Endothelial cell of umbilical vein (primary cell): Measurements from ENCODE around the gene MRGPRD. TPM values are rescaled to one million over a fixed set of nuclear protein-coding genes. Genes with fewer than 3 reads are reported as not detected.

Experiments used
- BruUV-seq: library from RNA; stranded (reverse); fragments of 400-500 nt; replicated peaks from 2 replicates; lab custom pipeline; 2021; lab: Mats Ljungman, UMichigan
- CTCF ChIA-PET: fragments of 300-600, 350-600 bp; sonication (Branson Sonifier 250); formaldehyde crosslinking; loops from one replicate; lab custom pipeline; 2021; ENCODE audit warnings: antibody characterized with exemption, inconsistent platforms; lab: Charles Lee
- POLR2A ChIA-PET: fragments of 300-600, 350-600 bp; sonication (Branson Sonifier 250); formaldehyde crosslinking; loops from one replicate; lab custom pipeline; 2021; ENCODE audit warnings: antibody characterized with exemption, inconsistent platforms; lab: Charles Lee
- DNase-seq: peaks from one replicate; pipeline ENCODE4 v3.0.0-alpha.2; 2011; ENCODE audit warnings: low read depth, low spot score
- FAIRE-seq: peaks from 2 replicates; lab custom pipeline; 2011; peaks lifted over from hg19 to GRCh38; lab: Jason Lieb, UNC
- H2AFZ ChIP-seq: 2 replicates; pipeline ENCODE4 v1.6.0; 2012; ENCODE audit warnings: low read depth, low read length, control low read depth, inconsistent platforms
- H3K27ac ChIP-seq: 2 replicates; pipeline ENCODE4 v1.5.1; 2011; ENCODE audit warnings: low read depth, mild to moderate bottlenecking, control low read depth, low read length, moderate library complexity; ENCODE audit not compliant: insufficient read depth
- H3K27me3 ChIP-seq, 2 experiments: 2 replicates each; pipeline versions ENCODE4 v1.6.0 to v1.6.1; 2011; ENCODE audit warnings: low read length in 2 of 2, mixed read lengths in 1 of 2; ENCODE audit not compliant: control insufficient read depth in 2 of 2, insufficient read depth in 2 of 2
- H3K36me3 ChIP-seq, 2 experiments: 2 replicates in 1 of 2; 3 replicates in 1 of 2; pipeline ENCODE4 v1.5.1; 2011; ENCODE audit warnings: low read length in 2 of 2, mild to moderate bottlenecking in 1 of 2, moderate library complexity in 1 of 2; ENCODE audit not compliant: control insufficient read depth in 2 of 2, insufficient read depth in 2 of 2; ENCODE audit errors: extremely low read depth in 1 of 2
- H3K4me1 ChIP-seq: 3 replicates; pipeline ENCODE4 v1.5.1; 2011; ENCODE audit warnings: mild to moderate bottlenecking, low read length; ENCODE audit not compliant: control insufficient read depth, insufficient read depth; ENCODE audit errors: extremely low read depth
- H3K4me2 ChIP-seq: 2 replicates; pipeline ENCODE4 v1.6.1; 2011; ENCODE audit warnings: low read length, control low read depth, mixed read lengths; ENCODE audit not compliant: insufficient read depth
- H3K4me3 ChIP-seq, 3 experiments: fragments of 200-600 bp in 1 of 3; sonication (generic), shearing (Covaris generic) in 1 of 3; replicated peaks in 1 of 3; 2 replicates each; pipeline ENCODE4 v1.5.1; 2011 to 2016; ENCODE audit warnings: control low read depth in 3 of 3, low read length in 3 of 3, mild to moderate bottlenecking in 2 of 3, inconsistent platforms in 1 of 3, low read depth in 1 of 3, moderate library complexity in 1 of 3; ENCODE audit not compliant: insufficient read depth in 1 of 3
- H3K79me2 ChIP-seq: 2 replicates; pipeline ENCODE4 v1.6.0; 2012; ENCODE audit warnings: low read length, inconsistent platforms; ENCODE audit not compliant: control insufficient read depth, insufficient read depth
- H3K9ac ChIP-seq: replicated peaks from 2 replicates; pipeline ENCODE3; 2011; ENCODE audit warnings: low read length, control low read depth; ENCODE audit not compliant: insufficient read depth; ENCODE audit errors: extremely low read depth
- H3K9me1 ChIP-seq: replicated peaks from 3 replicates; pipeline ENCODE4 v1.6.0; 2011; ENCODE audit warnings: mild to moderate bottlenecking, low read length; ENCODE audit not compliant: control insufficient read depth, insufficient read depth; ENCODE audit errors: extremely low read depth
- H3K9me3 ChIP-seq: replicated peaks from 2 replicates; pipeline ENCODE4 v1.5.1; 2012; ENCODE audit warnings: low read length, inconsistent platforms; ENCODE audit not compliant: control insufficient read depth, insufficient read depth
- H4K20me1 ChIP-seq: replicated peaks from 2 replicates; pipeline ENCODE3; 2011; ENCODE audit warnings: mild to moderate bottlenecking, low read length; ENCODE audit not compliant: control insufficient read depth, insufficient read depth; ENCODE audit errors: extremely low read depth
- EZH2 ChIP-seq: IDR thresholded peaks from 2 replicates; pipeline ENCODE4 v1.6.1; 2012; ENCODE audit warnings: borderline replicate concordance, low read depth, mild to moderate bottlenecking, moderate library complexity, low read length, inconsistent platforms; ENCODE audit not compliant: severe bottlenecking
- FOS ChIP-seq: IDR thresholded peaks from 2 replicates; pipeline ENCODE4 v1.6.1; 2011; ENCODE audit warnings: mild to moderate bottlenecking, low read length, moderate library complexity, borderline replicate concordance; ENCODE audit not compliant: insufficient read depth
- GATA2 ChIP-seq: IDR thresholded peaks from 2 replicates; pipeline ENCODE4 v1.7.0; 2011; ENCODE audit warnings: low read depth, mild to moderate bottlenecking, moderate library complexity, mixed read lengths, low read length; ENCODE audit not compliant: insufficient read length, insufficient read depth
- JUN ChIP-seq: IDR thresholded peaks from 2 replicates; pipeline ENCODE4 v1.6.1; 2011; ENCODE audit warnings: borderline replicate concordance, low read depth; ENCODE audit not compliant: insufficient read length, insufficient read depth
- MYC ChIP-seq: IDR thresholded peaks from one replicate; pipeline ENCODE4 v1.6.1; 2011; ENCODE audit warnings: mild to moderate bottlenecking, low read depth, low read length
- POLR2A ChIP-seq: IDR thresholded peaks from 2 replicates; pipeline ENCODE4 v1.6.1; 2012; ENCODE audit warnings: low read depth, mild to moderate bottlenecking, control low read depth, low read length
- POLR2AphosphoS5 ChIP-seq: IDR thresholded peaks from 2 replicates; pipeline ENCODE4 v1.6.1; 2012; ENCODE audit warnings: low read depth, mild to moderate bottlenecking, control low read depth, low read length, moderate library complexity; ENCODE audit not compliant: insufficient read depth
- dilution Hi-C: fragments of 300-500 bp; cut with MboI; formaldehyde crosslinking; loops from one replicate; pipeline ENCODE4 v1.15.0; 2019; ENCODE audit warnings: low sequenced_read_pairs; ENCODE audit not compliant: extremely low pct_ligation_motif_present
- intact Hi-C: fragments of 100-400 bp; cut with micrococcal nuclease; formaldehyde crosslinking; loops from one replicate; pipeline ENCODE4 v1.10.0; 2022
- polyA plus RNA-seq, 4 experiments: library from polyadenylated mRNA; depleted of rRNA in 3 of 4; stranded (reverse) in 3 of 4; unstranded in 1 of 4; fragments of >200 nt; gene quantifications; 2 replicates each; pipeline versions ENCODE4 v1.2.1 to v1.2.3, GENCODE V29; 2011 to 2012; ENCODE audit warnings: missing spikeins in 1 of 4
- total RNA-seq: library from RNA; stranded (reverse); gene quantifications from 2 replicates; pipeline ENCODE4 v1.2.3, GENCODE V29; 2021
- TF ChIP-seq, protein P1 (sequence below): IDR thresholded peaks from 2 replicates; pipeline ENCODE4 v1.6.1; 2011; ENCODE audit not compliant: insufficient read depth, insufficient read length
- TF ChIP-seq, protein P2 (sequence below), 2 donors: IDR thresholded peaks; 1 replicate in 1 of 2; 2 replicates in 1 of 2; pipeline ENCODE4 v1.5.1; 2011; ENCODE audit warnings: low read length in 2 of 2, mild to moderate bottlenecking in 2 of 2, moderate library complexity in 2 of 2, control low read depth in 1 of 2, inconsistent platforms in 1 of 2, low read depth in 1 of 2; ENCODE audit not compliant: insufficient read depth in 1 of 2; ENCODE audit errors: extremely low read depth in 1 of 2

Gene MRGPRD
- total and polyA plus RNA-seq, 2 donors (not counting 3 experiments of a cell fraction or from before 2014, with no cell fraction given): not detected

- no TSS peak for BruUV-seq
- Histone ChIP-seq H3K9me3 (no peaks in the 10 kb centered on the region), H3K4me1 (no peaks in the 10 kb centered on the region), H3K27me3 (no peaks in the 10 kb centered on the region), H2AFZ (no peak overlapping the region), H3K27ac (no peak overlapping the region), H3K4me3 (no peak overlapping the region), H4K20me1 (no peaks in the 10 kb centered on the region), H3K36me3 (peaks cover 3 to 27% of the 10 kb centered on the region in 2 experiments), H3K9ac (no peak overlapping the region), H3K4me2 (no peak overlapping the region), H3K9me1 (no peaks in the 10 kb centered on the region), H3K79me2 (no peaks in the 10 kb centered on the region)
- no peak for DNase-seq
- intact Hi-C loops (no loop called here), dilution Hi-C loops (no loop called here)
- POLR2A ChIA-PET: no interaction called here
- TF ChIP-seq MYC (no peak), JUN (no peak), FOS (no peak), GATA2 (no peak), POLR2AphosphoS5 (no peak), POLR2A (no peak), EZH2 (no peak)
- TF ChIP-seq, protein P1, sequence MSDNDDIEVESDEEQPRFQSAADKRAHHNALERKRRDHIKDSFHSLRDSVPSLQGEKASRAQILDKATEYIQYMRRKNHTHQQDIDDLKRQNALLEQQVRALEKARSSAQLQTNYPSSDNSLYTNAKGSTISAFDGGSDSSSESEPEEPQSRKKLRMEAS: no peak
- TF ChIP-seq, protein P2, sequence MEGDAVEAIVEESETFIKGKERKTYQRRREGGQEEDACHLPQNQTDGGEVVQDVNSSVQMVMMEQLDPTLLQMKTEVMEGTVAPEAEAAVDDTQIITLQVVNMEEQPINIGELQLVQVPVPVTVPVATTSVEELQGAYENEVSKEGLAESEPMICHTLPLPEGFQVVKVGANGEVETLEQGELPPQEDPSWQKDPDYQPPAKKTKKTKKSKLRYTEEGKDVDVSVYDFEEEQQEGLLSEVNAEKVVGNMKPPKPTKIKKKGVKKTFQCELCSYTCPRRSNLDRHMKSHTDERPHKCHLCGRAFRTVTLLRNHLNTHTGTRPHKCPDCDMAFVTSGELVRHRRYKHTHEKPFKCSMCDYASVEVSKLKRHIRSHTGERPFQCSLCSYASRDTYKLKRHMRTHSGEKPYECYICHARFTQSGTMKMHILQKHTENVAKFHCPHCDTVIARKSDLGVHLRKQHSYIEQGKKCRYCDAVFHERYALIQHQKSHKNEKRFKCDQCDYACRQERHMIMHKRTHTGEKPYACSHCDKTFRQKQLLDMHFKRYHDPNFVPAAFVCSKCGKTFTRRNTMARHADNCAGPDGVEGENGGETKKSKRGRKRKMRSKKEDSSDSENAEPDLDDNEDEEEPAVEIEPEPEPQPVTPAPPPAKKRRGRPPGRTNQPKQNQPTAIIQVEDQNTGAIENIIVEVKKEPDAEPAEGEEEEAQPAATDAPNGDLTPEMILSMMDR (IDR thresholded peaks at IDR 0.05; ENCODE audit: extremely low read depth in 1 of 2, insufficient read depth in 1 of 2, low read depth in 1 of 2, low read length in 2 of 2): no peak
- FAIRE-seq: no peak
- CTCF ChIA-PET: interaction anchor here (0.7 to 1.2 kb wide), 2 partner anchors 9 to 16 kb away, joined by 3 read pairs; no protein-coding TSS in a partner anchor
Measured at GRCh38 chr11:68941324-68942094, 39.3 kb downstream of the MRGPRD start.
